HepG2 (cell line): Measurements from ENCODE around the gene MAML1. TPM values are rescaled to one million over a fixed set of nuclear protein-coding genes. Genes with fewer than 3 reads are reported as not detected.

Experiments
- AHR ChIP-seq: IDR thresholded peaks from 2 replicates; pipeline ENCODE4 v1.6.1; 2018; ENCODE audit warnings: missing genetic modification reagents, missing compliant biosample characterization
- CEBPB ChIP-seq: IDR thresholded peaks from 2 replicates; pipeline ENCODE4 v1.6.1; 2011; ENCODE audit warnings: low read depth, low read length, improper control_type of control experiment, borderline replicate concordance
- EED ChIP-seq: sonication (generic); formaldehyde crosslinking; IDR thresholded peaks from 2 replicates; pipeline ENCODE4 v1.5.0; 2020; ENCODE audit warnings: mild to moderate bottlenecking, missing genetic modification reagents
- MAZ ChIP-seq, 2 experiments: sonication (generic) in 1 of 2; formaldehyde crosslinking in 1 of 2; IDR thresholded peaks; 2 replicates each; pipeline versions ENCODE4 v1.5.0 to v1.6.1; 2012 to 2020; ENCODE audit warnings: low read depth in 2 of 2, mild to moderate bottlenecking in 2 of 2, borderline replicate concordance in 1 of 2, improper control_type of control experiment in 1 of 2, low read length in 1 of 2, missing genetic modification reagents in 1 of 2, moderate library complexity in 1 of 2
- MLLT10 ChIP-seq: sonication (generic); formaldehyde crosslinking; IDR thresholded peaks from 2 replicates; pipeline ENCODE4 v1.4.0; 2020; ENCODE audit warnings: missing genetic modification reagents
- NFRKB ChIP-seq: fragments of 450-650 bp; IDR thresholded peaks from 2 replicates; pipeline ENCODE4 v1.6.1; 2017
- SALL1 ChIP-seq: sonication (generic); formaldehyde crosslinking; IDR thresholded peaks from 2 replicates; pipeline ENCODE4 v1.8.0; 2022; ENCODE audit warnings: mild to moderate bottlenecking, missing genetic modification reagents
- TAF15 ChIP-seq: fragments of 200-400 bp; formaldehyde crosslinking; IDR thresholded peaks from one replicate; pipeline ENCODE4 v1.6.1; 2018; ENCODE audit warnings: mild to moderate bottlenecking, low read depth, low read length; ENCODE audit not compliant: poor library complexity, severe bottlenecking
- ZBTB21 ChIP-seq: sonication (generic); formaldehyde crosslinking; IDR thresholded peaks from 2 replicates; pipeline ENCODE4 v1.4.0; 2020; ENCODE audit warnings: missing genetic modification reagents
- ZFYVE20 ChIP-seq: sonication (generic); formaldehyde crosslinking; IDR thresholded peaks from 2 replicates; pipeline ENCODE4 v1.8.0; 2023; ENCODE audit warnings: low read depth, mild to moderate bottlenecking, moderate library complexity, missing genetic modification reagents, borderline replicate concordance
- ZNF724P ChIP-seq: sonication (generic); formaldehyde crosslinking; IDR thresholded peaks from 2 replicates; pipeline ENCODE4 v1.8.0; 2022; ENCODE audit warnings: missing genetic modification reagents, borderline replicate concordance
- polyA plus RNA-seq, 8 experiments: library from polyadenylated mRNA; depleted of rRNA in 3 of 8; stranded (reverse) in 7 of 8; unstranded in 1 of 8; fragments of >200 nt; fragmentation: Illumina TruSeq in 4 of 8; extraction: Trizol in 4 of 8; gene quantifications; 2 replicates each; pipeline versions ENCODE4 v1.2.1 to v1.2.3, GENCODE V29; 2011 to 2016; ENCODE audit warnings: low read depth in 4 of 8, missing spikeins in 1 of 8, mixed read lengths in 1 of 8; ENCODE audit not compliant: insufficient read depth in 1 of 8
- total RNA-seq, 5 experiments: library from RNA; depleted of rRNA; stranded (reverse); fragments of >200 nt; fragmentation: Illumina TruSeq; extraction: Trizol; gene quantifications; 2 replicates each; pipeline ENCODE4 v1.2.3, GENCODE V29; 2016; ENCODE audit warnings: low read depth in 1 of 5
- TF ChIP-seq, protein P1 (sequence below): sonication (generic); formaldehyde crosslinking; IDR thresholded peaks from 2 replicates; pipeline ENCODE4 v1.8.0; 2023; ENCODE audit warnings: mild to moderate bottlenecking, missing genetic modification reagents
- TF ChIP-seq, protein P2 (sequence below): sonication (generic); formaldehyde crosslinking; IDR thresholded peaks from 2 replicates; pipeline ENCODE4 v1.4.0; 2020; ENCODE audit warnings: mild to moderate bottlenecking, missing genetic modification reagents
- TF ChIP-seq, protein P3 (sequence below): sonication (generic); formaldehyde crosslinking; conservative IDR thresholded peaks from 2 replicates; pipeline ENCODE4 v1.4.0; 2020; ENCODE audit warnings: mild to moderate bottlenecking, missing genetic modification reagents, moderate library complexity

MAML1 gene
- total and polyA plus RNA-seq, 2 of the 13 experiments (the other 11 are each of a cell fraction or from before 2014, with no cell fraction given), result 10.0 to 10.8 TPM

DNA sequence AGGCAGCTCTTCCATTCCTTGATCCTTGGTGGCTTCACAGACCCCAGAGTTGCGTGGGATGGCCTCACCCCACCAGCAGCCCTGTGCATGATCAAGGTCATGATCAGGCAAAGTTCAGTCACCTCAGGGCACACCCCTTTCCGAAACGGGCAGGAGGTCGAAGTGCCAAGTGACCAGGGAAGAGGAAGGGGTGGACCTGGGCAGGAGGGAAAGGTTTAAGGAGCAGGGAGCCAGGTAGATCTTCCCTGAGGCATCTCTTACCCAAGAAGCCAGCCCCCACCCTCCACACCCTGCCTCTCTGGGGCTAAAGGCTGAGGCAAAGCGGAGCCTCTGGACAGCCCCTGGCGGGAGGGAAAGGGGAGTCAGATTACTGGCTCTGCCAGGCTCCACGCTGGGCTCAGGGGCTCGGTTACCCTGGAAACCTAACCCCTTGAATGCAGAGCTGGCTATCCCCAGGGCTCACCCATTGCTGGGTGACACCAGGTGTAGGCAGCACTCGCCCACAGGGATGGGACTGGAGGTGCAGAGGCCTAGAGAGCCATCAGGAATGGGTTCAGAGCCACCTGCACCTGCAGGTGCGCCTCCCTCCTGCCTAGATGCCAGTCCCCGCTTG lies 70.4 kb downstream of the MAML1 start (continued):
- TF ChIP-seq AHR (CRISPR knock-in tag) (no peak), ZFYVE20 (CRISPR knock-in tag) (no peak), ZBTB21 (CRISPR knock-in tag) (no peak), MAZ (IDR thresholded peaks at IDR 0.05; ENCODE audit: borderline replicate concordance, low read depth, low read length) (no peak), MAZ (CRISPR knock-in tag; IDR thresholded peaks at IDR 0.05; ENCODE audit: low read depth) (no peak), EED (CRISPR knock-in tag) (no peak), CEBPB (no peak), MLLT10 (CRISPR knock-in tag) (no peak), TAF15 (no peak), SALL1 (CRISPR knock-in tag) (peak; percentile 31; the same call in 1 of the 2 replicates), ZNF724P (CRISPR knock-in tag) (no peak), NFRKB (no peak)
- TF ChIP-seq, protein P1, sequence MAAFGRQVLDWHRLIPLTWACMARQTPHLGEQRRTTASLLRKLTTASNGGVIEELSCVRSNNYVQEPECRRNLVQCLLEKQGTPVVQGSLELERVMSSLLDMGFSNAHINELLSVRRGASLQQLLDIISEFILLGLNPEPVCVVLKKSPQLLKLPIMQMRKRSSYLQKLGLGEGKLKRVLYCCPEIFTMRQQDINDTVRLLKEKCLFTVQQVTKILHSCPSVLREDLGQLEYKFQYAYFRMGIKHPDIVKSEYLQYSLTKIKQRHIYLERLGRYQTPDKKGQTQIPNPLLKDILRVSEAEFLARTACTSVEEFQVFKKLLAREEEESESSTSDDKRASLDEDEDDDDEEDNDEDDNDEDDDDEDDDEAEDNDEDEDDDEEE, result no peak
- TF ChIP-seq, protein P2, sequence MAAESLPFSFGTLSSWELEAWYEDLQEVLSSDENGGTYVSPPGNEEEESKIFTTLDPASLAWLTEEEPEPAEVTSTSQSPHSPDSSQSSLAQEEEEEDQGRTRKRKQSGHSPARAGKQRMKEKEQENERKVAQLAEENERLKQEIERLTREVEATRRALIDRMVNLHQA (CRISPR knock-in tag), result no peak
- TF ChIP-seq, protein P3, sequence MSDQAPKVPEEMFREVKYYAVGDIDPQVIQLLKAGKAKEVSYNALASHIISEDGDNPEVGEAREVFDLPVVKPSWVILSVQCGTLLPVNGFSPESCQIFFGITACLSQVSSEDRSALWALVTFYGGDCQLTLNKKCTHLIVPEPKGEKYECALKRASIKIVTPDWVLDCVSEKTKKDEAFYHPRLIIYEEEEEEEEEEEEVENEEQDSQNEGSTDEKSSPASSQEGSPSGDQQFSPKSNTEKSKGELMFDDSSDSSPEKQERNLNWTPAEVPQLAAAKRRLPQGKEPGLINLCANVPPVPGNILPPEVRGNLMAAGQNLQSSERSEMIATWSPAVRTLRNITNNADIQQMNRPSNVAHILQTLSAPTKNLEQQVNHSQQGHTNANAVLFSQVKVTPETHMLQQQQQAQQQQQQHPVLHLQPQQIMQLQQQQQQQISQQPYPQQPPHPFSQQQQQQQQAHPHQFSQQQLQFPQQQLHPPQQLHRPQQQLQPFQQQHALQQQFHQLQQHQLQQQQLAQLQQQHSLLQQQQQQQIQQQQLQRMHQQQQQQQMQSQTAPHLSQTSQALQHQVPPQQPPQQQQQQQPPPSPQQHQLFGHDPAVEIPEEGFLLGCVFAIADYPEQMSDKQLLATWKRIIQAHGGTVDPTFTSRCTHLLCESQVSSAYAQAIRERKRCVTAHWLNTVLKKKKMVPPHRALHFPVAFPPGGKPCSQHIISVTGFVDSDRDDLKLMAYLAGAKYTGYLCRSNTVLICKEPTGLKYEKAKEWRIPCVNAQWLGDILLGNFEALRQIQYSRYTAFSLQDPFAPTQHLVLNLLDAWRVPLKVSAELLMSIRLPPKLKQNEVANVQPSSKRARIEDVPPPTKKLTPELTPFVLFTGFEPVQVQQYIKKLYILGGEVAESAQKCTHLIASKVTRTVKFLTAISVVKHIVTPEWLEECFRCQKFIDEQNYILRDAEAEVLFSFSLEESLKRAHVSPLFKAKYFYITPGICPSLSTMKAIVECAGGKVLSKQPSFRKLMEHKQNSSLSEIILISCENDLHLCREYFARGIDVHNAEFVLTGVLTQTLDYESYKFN, result no peak
